K562 (cell line): Measurements from ENCODE around the gene SSR2. TPM values are rescaled to one million over a fixed set of nuclear protein-coding genes. Genes with fewer than 3 reads are reported as not detected.

Source experiments
- ATAC-seq: fragments of 200-7000 bp; cut with Tn5 transposase; 3 replicates; pipeline ENCODE4 v1.9.1; 2020; ENCODE audit warnings: moderate library complexity
- BruUV-seq: library from RNA; stranded (reverse); fragments of 400-500 nt; replicated peaks from 2 replicates; lab custom pipeline; 2021; lab: Mats Ljungman, UMichigan
- CTCF ChIA-PET: fragments of 300-600 bp; formaldehyde crosslinking; extraction: SDS; loops from one replicate; lab custom pipeline; 2021; ENCODE audit warnings: low intra/inter-chr PET ratio; lab: Yijun Ruan, JAX
- POLR2A ChIA-PET: fragments of 300-600, 350-650 bp; sonication (Branson Sonifier 250); formaldehyde crosslinking; extraction: SDS; loops from one replicate; lab custom pipeline; 2021; ENCODE audit warnings: antibody characterized with exemption, inconsistent platforms; lab: Yijun Ruan, JAX
- DNase-seq, 4 experiments: peaks; one replicate each; pipeline versions ENCODE4 v3.0.0 to v3.0.0-alpha.2; 2011 to 2018; ENCODE audit warnings: low spot score in 3 of 4, mixed read lengths in 3 of 4; ENCODE audit errors: extremely low read depth in 1 of 4
- FAIRE-seq: peaks from 2 replicates; lab custom pipeline; 2011; peaks lifted over from hg19 to GRCh38; lab: Jason Lieb, UNC
- H2AFZ ChIP-seq: 2 replicates; pipeline ENCODE4 v1.6.0; 2011; ENCODE audit warnings: low read depth, low read length, control low read depth, inconsistent platforms
- H3K27ac ChIP-seq: fragments of 200-600 bp; 3 replicates; pipeline ENCODE4 v1.8.0; 2011; ENCODE audit warnings: low read depth, mild to moderate bottlenecking, control low read depth, inconsistent platforms, low read length, moderate library complexity, mixed read lengths; ENCODE audit errors: extremely low read depth
- H3K27me3 ChIP-seq, 2 experiments: fragments of 300-600 bp in 1 of 2; 2 replicates in 1 of 2; 3 replicates in 1 of 2; pipeline versions ENCODE4 v1.6.0 to v1.8.0; 2011; ENCODE audit warnings: inconsistent platforms in 2 of 2, low read length in 2 of 2, mild to moderate bottlenecking in 1 of 2, mixed read lengths in 1 of 2, moderate library complexity in 1 of 2; ENCODE audit not compliant: control insufficient read depth in 2 of 2, insufficient read depth in 2 of 2
- H3K36me3 ChIP-seq: fragments of 300-600 bp; 3 replicates; pipeline ENCODE4 v1.8.0; 2011; ENCODE audit warnings: mild to moderate bottlenecking, low read length, inconsistent platforms; ENCODE audit not compliant: control insufficient read depth, insufficient read depth
- H3K4me1 ChIP-seq, 2 experiments: fragments of 200-600 bp in 1 of 2; replicated peaks in 1 of 2; 2 replicates in 1 of 2; 3 replicates in 1 of 2; pipeline versions ENCODE4 v1.5.1 to v1.8.0; 2011; ENCODE audit warnings: inconsistent platforms in 2 of 2, low read length in 2 of 2, mild to moderate bottlenecking in 1 of 2, mixed read lengths in 1 of 2, moderate library complexity in 1 of 2; ENCODE audit not compliant: control insufficient read depth in 2 of 2, insufficient read depth in 2 of 2
- H3K4me2 ChIP-seq: 2 replicates; pipeline ENCODE4 v1.6.1; 2011; ENCODE audit warnings: low read length, control low read depth, inconsistent platforms, mixed read lengths; ENCODE audit not compliant: insufficient read depth
- H3K4me3 ChIP-seq: fragments of 200-600 bp; sonication (generic), shearing (Covaris generic); 2 replicates; pipeline ENCODE4 v1.5.1; 2016; ENCODE audit warnings: control low read depth, inconsistent platforms
- H3K79me2 ChIP-seq: fragments of 200-600 bp; 3 replicates; pipeline ENCODE4 v1.8.0; 2011; ENCODE audit warnings: low read length, inconsistent platforms; ENCODE audit not compliant: control insufficient read depth, insufficient read depth
- H3K9ac ChIP-seq, 2 experiments: 2 replicates each; pipeline versions ENCODE4 v1.6.0 to v1.6.1; 2011; ENCODE audit warnings: low read depth in 2 of 2, low read length in 2 of 2, control low read depth in 1 of 2, inconsistent platforms in 1 of 2, mild to moderate bottlenecking in 1 of 2, mixed read lengths in 1 of 2; ENCODE audit not compliant: insufficient read depth in 1 of 2
- H3K9me1 ChIP-seq: one replicate; pipeline ENCODE4 v1.6.0; 2011; ENCODE audit warnings: inconsistent platforms, mild to moderate bottlenecking, low read length, moderate library complexity; ENCODE audit not compliant: control insufficient read depth, insufficient read depth
- H3K9me3 ChIP-seq: replicated peaks from 2 replicates; pipeline ENCODE4 v1.5.1; 2011; ENCODE audit warnings: low read depth, low read length, inconsistent platforms; ENCODE audit not compliant: control insufficient read depth, insufficient read depth
- H4K20me1 ChIP-seq: replicated peaks from 2 replicates; pipeline ENCODE4 v1.6.1; 2011; ENCODE audit warnings: low read length, inconsistent platforms, mixed read lengths; ENCODE audit not compliant: control insufficient read depth, insufficient read depth
- BHLHE40 ChIP-seq: IDR thresholded peaks from 2 replicates; pipeline ENCODE4 v1.6.1; 2011; ENCODE audit warnings: low read length, improper control_type of control experiment
- CBX2 ChIP-seq: fragments of 200-600 bp; sonication (generic); IDR thresholded peaks from one replicate; pipeline ENCODE4 v1.6.1; 2012; ENCODE audit warnings: mild to moderate bottlenecking, low read length, inconsistent platforms; ENCODE audit not compliant: insufficient read depth, poor library complexity, severe bottlenecking
- CHD4 ChIP-seq: fragments of 200-600 bp; sonication (generic); IDR thresholded peaks from 3 replicates; pipeline ENCODE4 v1.6.1; 2012; ENCODE audit warnings: low read depth, mild to moderate bottlenecking, mixed read lengths, low read length, inconsistent platforms; ENCODE audit not compliant: insufficient read depth, insufficient replicate concordance, poor library complexity, severe bottlenecking
- ETV1 ChIP-seq: fragments of 450-650 bp; conservative IDR thresholded peaks from 2 replicates; pipeline ENCODE4 v1.6.1; 2016; ENCODE audit warnings: missing genetic modification characterization, control low read depth, low read depth, missing compliant biosample characterization
- FOSL1 ChIP-seq: fragments of 200-800 bp; sonication (Bioruptor generic); conservative IDR thresholded peaks from 2 replicates; pipeline ENCODE4 v1.6.1; 2016; ENCODE audit warnings: missing genetic modification characterization, missing compliant biosample characterization
- HDAC6 ChIP-seq: IDR thresholded peaks from 2 replicates; pipeline ENCODE4 v1.6.1; 2012; ENCODE audit warnings: low read depth, mild to moderate bottlenecking, control low read depth, inconsistent platforms, low read length, moderate library complexity
- HLTF ChIP-seq: fragments of 450-650 bp; IDR thresholded peaks from 2 replicates; pipeline ENCODE4 v1.6.1; 2016
- KAT2B ChIP-seq: IDR thresholded peaks from one replicate; pipeline ENCODE4 v1.6.1; 2012; ENCODE audit warnings: low read depth, mild to moderate bottlenecking, control low read depth, inconsistent platforms, low read length, moderate library complexity
- KLF16 ChIP-seq: IDR thresholded peaks from 2 replicates; pipeline ENCODE4 v1.6.1; 2016; ENCODE audit warnings: antibody characterized with exemption
- MEF2D ChIP-seq: conservative IDR thresholded peaks from 2 replicates; pipeline ENCODE4 v1.6.1; 2016; ENCODE audit warnings: low read depth, missing genetic modification characterization, missing compliant biosample characterization
- MEIS2 ChIP-seq: fragments of 450-650 bp; IDR thresholded peaks from 2 replicates; pipeline ENCODE4 v1.6.1; 2014; ENCODE audit warnings: mild to moderate bottlenecking; ENCODE audit not compliant: partially characterized antibody
- MTA2 ChIP-seq: fragments of 450-650 bp; IDR thresholded peaks from 2 replicates; pipeline ENCODE4 v1.6.1; 2016; ENCODE audit warnings: low read depth
- MTF1 ChIP-seq: fragments of 250-450 bp; sonication (Bioruptor Pico); IDR thresholded peaks from 2 replicates; pipeline ENCODE4 v1.9.0; 2021; ENCODE audit warnings: moderate library complexity, mild to moderate bottlenecking, inconsistent platforms, borderline replicate concordance
- NFIC ChIP-seq: fragments of 450-650 bp; IDR thresholded peaks from 2 replicates; pipeline ENCODE4 v1.6.1; 2017; ENCODE audit warnings: mild to moderate bottlenecking, inconsistent platforms
- PCBP1 ChIP-seq: fragments of 200-400 bp; formaldehyde crosslinking; IDR thresholded peaks from 2 replicates; pipeline ENCODE4 v1.6.1; 2018; ENCODE audit warnings: mild to moderate bottlenecking, low read depth, low read length; ENCODE audit not compliant: poor library complexity, severe bottlenecking
- POLR2G ChIP-seq: fragments of 200-400 bp; formaldehyde crosslinking; IDR thresholded peaks from 2 replicates; pipeline ENCODE4 v1.6.1; 2017; ENCODE audit warnings: low read depth, mild to moderate bottlenecking, antibody characterized with exemption, low read length, moderate library complexity
- PPARD ChIP-seq: fragments of 250-450 bp; sonication (Bioruptor Pico); IDR thresholded peaks from 2 replicates; pipeline ENCODE4 v1.8.0; 2022; ENCODE audit warnings: inconsistent platforms, mild to moderate bottlenecking, moderate library complexity
- RBM39 ChIP-seq: fragments of 200-400 bp; formaldehyde crosslinking; optimal IDR thresholded peaks from 2 replicates; pipeline ENCODE3; 2018; ENCODE audit warnings: low read depth, low read length
- SRSF3 ChIP-seq: fragments of 200-400 bp; formaldehyde crosslinking; IDR thresholded peaks from 2 replicates; pipeline ENCODE4 v1.6.1; 2016; ENCODE audit warnings: mild to moderate bottlenecking, low read length, moderate library complexity; ENCODE audit not compliant: insufficient read depth
- ZNF124 ChIP-seq: sonication (generic); formaldehyde crosslinking; IDR thresholded peaks from 2 replicates; pipeline ENCODE4 v1.8.1; 2022; ENCODE audit warnings: missing genetic modification reagents
- ZNF311 ChIP-seq: fragments of 250-450 bp; sonication (Bioruptor Pico); IDR thresholded peaks from 2 replicates; pipeline ENCODE4 v1.4.0; 2020; ENCODE audit warnings: mild to moderate bottlenecking, moderate library complexity
- ZNF354B ChIP-seq: fragments of 250-450 bp; sonication (Bioruptor Pico); IDR thresholded peaks from 2 replicates; pipeline ENCODE4 v1.4.0; 2020
- ZNF551 ChIP-seq: fragments of 250-450 bp; sonication (Bioruptor Pico); IDR thresholded peaks from 2 replicates; pipeline ENCODE4 v1.5.0; 2021; ENCODE audit warnings: mild to moderate bottlenecking, moderate library complexity
- WGBS: fragments of 100-300 bp; shearing (Covaris generic); methylation state at CpG from one replicate; pipeline ENCODE4 v1.1.6; 2016; ENCODE audit warnings: low coverage, mixed read lengths; ENCODE audit not compliant: insufficient coverage; ENCODE audit errors: missing lambda C conversion rate; 5-methylcytosine and 5-hydroxymethylcytosine counted together
- in situ Hi-C: fragments of 300-500 bp; cut with MboI; formaldehyde crosslinking; loops from 4 replicates; pipeline ENCODE4 v1.15.0; 2018; ENCODE audit warnings: inconsistent platforms, mixed read lengths
- intact Hi-C: fragments of 100-400 bp; cut with micrococcal nuclease; formaldehyde crosslinking; loops from 2 replicates; pipeline ENCODE4 v1.14.2; 2022
- polyA plus RNA-seq, 8 experiments: library from polyadenylated mRNA; depleted of rRNA in 4 of 8; stranded (reverse) in 5 of 8; unstranded in 3 of 8; fragments of >200 nt; fragmentation: Nextera tagmentation in 2 of 8; fragmentation: Illumina TruSeq in 1 of 8; extraction: Ambion mirVana in 2 of 8; extraction: Trizol in 1 of 8; gene quantifications; 2 replicates each; pipeline versions ENCODE4 v1.2.1 to v1.2.3, GENCODE V29; 2011 to 2014; ENCODE audit warnings: inconsistent platforms in 1 of 8, missing spikeins in 1 of 8
- total RNA-seq, 7 experiments: library from RNA; depleted of rRNA in 6 of 7; stranded (reverse); fragments of >200 nt in 6 of 7; fragmentation: Illumina TruSeq in 2 of 7; extraction: Trizol in 2 of 7; gene quantifications; 2 replicates each; pipeline versions ENCODE4 v1.2.1 to v1.2.3, GENCODE V29; 2011 to 2021; ENCODE audit warnings: low replicate concordance in 1 of 7

SSR2 gene
- total and polyA plus RNA-seq, 9 of the 15 experiments (the other 6 are each of a cell fraction or from before 2014, with no cell fraction given), result 161 to 411 (median 240) TPM

GRCh38 chr1:155964193-155964592 is 56.6 kb downstream of the SSR2 start (continued):
- TF ChIP-seq HLTF (no peak), SRSF3 (no peak), ZNF354B (CRISPR knock-in tag) (no peak), MEIS2 (peak; percentile 17), KAT2B (no peak), MEF2D (tag) (peak; percentile 98), CHD4 (no peak), PPARD (CRISPR knock-in tag) (no peak), ZNF551 (no peak)

GRCh38 chr1:155962599-155963211 is 58.0 kb downstream of the SSR2 start:
- Histone ChIP-seq H3K9ac (peak overlapping the region in 1 of 2 experiments; percentile 41; a peak in 1 of 4 replicates), H3K9me1 (peaks cover 5% of the 10 kb centered on the region), H3K79me2 (peaks cover 16% of the 10 kb centered on the region; the same call in 2 of the 3 replicates), H3K9me3 (no peaks in the 10 kb centered on the region), H4K20me1 (peaks cover 11% of the 10 kb centered on the region; the same call in 1 of the 2 replicates), H3K4me2 (no peak overlapping the region), H3K4me3 (no peak overlapping the region), H3K4me1 (peaks cover 3 to 28% of the 10 kb centered on the region in 2 experiments; a peak in 4 of 5 replicates), H3K36me3 (peaks cover 90% of the 10 kb centered on the region; the same call in 2 of the 3 replicates), H3K27ac (no peak overlapping the region; the same call in 2 of the 3 replicates), H3K27me3 (no peaks in the 10 kb centered on the region), H2AFZ (no peak overlapping the region)
- BruUV-seq, result no TSS peak
- ChIA-PET POLR2A (interaction anchor here (0.6 to 5.6 kb wide), 7 partner anchors 8 to 39 kb away, joined by 3 to 26 read pairs (median 6); no protein-coding TSS in a partner anchor), CTCF (interaction anchor here (2.0 kb wide), 1 partner anchor 104 kb away, joined by 5 read pairs; no protein-coding TSS in a partner anchor)
- FAIRE-seq (no peak), DNase-seq (no peak), ATAC-seq (no peak)
- in situ Hi-C loops, result no loop called here
- 93% methylated on average over 18 of the region's 18 CpGs for WGBS
- intact Hi-C loops, result no loop called here
- TF ChIP-seq ZNF124 (no peak), NFIC (peak; percentile 73), KLF16 (no peak), RBM39 (no peak), POLR2G (peak; percentile 41; the same call in 1 of the 2 replicates), ZNF311 (CRISPR knock-in tag) (no peak), ETV1 (no peak), HDAC6 (no peak), MTF1 (CRISPR knock-in tag) (no peak), BHLHE40 (no peak), MTA2 (no peak), PCBP1 (no peak), CBX2 (no peak), FOSL1 (no peak)
